Spleen (tissue), 11 donors: ENCODE measurements around the gene DNAJC27. TPM values are rescaled to one million over a fixed set of nuclear protein-coding genes. Genes with fewer than 3 reads are reported as not detected.

Source experiments
- DNase-seq: peaks from one replicate; pipeline ENCODE4 v3.0.0-alpha.2; 2020
- H3K27ac ChIP-seq, 8 donors: fragments of 200-600 bp; sonication (generic) in 7 of 8; 1 replicate in 4 of 8; 2 replicates in 4 of 8; pipeline versions ENCODE4 v1.5.0 to v1.8.0; 2016 to 2021; ENCODE audit warnings: inconsistent platforms in 4 of 8, mild to moderate bottlenecking in 4 of 8, moderate library complexity in 1 of 8
- H3K27me3 ChIP-seq, 7 donors: fragments of 200-600 bp; sonication (generic) in 6 of 7; replicated peaks in 1 of 7; 1 replicate in 4 of 7; 2 replicates in 3 of 7; pipeline versions ENCODE4 v1.5.0 to v1.8.0; 2016 to 2021; ENCODE audit warnings: inconsistent platforms in 3 of 7, mild to moderate bottlenecking in 1 of 7
- H3K36me3 ChIP-seq, 6 donors: fragments of 200-600 bp; sonication (generic) in 5 of 6; 1 replicate in 4 of 6; 2 replicates in 2 of 6; pipeline versions ENCODE4 v1.5.0 to v1.8.0; 2016 to 2021; ENCODE audit warnings: inconsistent platforms in 2 of 6
- H3K4me1 ChIP-seq, 6 donors: fragments of 200-600 bp; sonication (generic) in 5 of 6; 1 replicate in 3 of 6; 2 replicates in 3 of 6; pipeline versions ENCODE4 v1.5.0 to v1.8.0; 2016 to 2021; ENCODE audit warnings: inconsistent platforms in 3 of 6
- H3K4me3 ChIP-seq, 8 donors: fragments of 200-600 bp; sonication (generic) in 7 of 8; 1 replicate in 4 of 8; 2 replicates in 4 of 8; pipeline versions ENCODE4 v1.5.0 to v1.8.0; 2016 to 2021; ENCODE audit warnings: inconsistent platforms in 4 of 8, mild to moderate bottlenecking in 4 of 8, moderate library complexity in 2 of 8
- H3K9me3 ChIP-seq, 8 donors: fragments of 200-600 bp; sonication (generic) in 7 of 8; 1 replicate in 4 of 8; 2 replicates in 4 of 8; pipeline versions ENCODE4 v1.5.0 to v1.8.0; 2016 to 2021; ENCODE audit warnings: inconsistent platforms in 4 of 8
- CTCF ChIP-seq, 11 experiments: fragments of 200-600 bp in 7 of 11; fragments of 450-650 bp in 4 of 11; sonication (generic) in 4 of 11; IDR thresholded peaks in 8 of 11; conservative IDR thresholded peaks in 3 of 11; 1 replicate in 7 of 11; 2 replicates in 4 of 11; pipeline versions ENCODE4 v1.4.0 to v1.8.0; 2016 to 2021; ENCODE audit warnings: antibody characterized with exemption in 11 of 11, inconsistent platforms in 4 of 11, mild to moderate bottlenecking in 1 of 11
- POLR2A ChIP-seq, 3 donors: fragments of 450-650 bp; IDR thresholded peaks; one replicate each; pipeline ENCODE4 v1.5.1; 2017; ENCODE audit warnings: antibody characterized with exemption in 3 of 3, mild to moderate bottlenecking in 1 of 3
- POLR2AphosphoS5 ChIP-seq, 3 donors: sonication (generic); formaldehyde crosslinking; IDR thresholded peaks; one replicate each; pipeline ENCODE4 v1.5.1; 2017; ENCODE audit warnings: antibody characterized with exemption in 3 of 3
- WGBS, 5 donors: extraction: QIAGEN DNeasy Blood & Tissue Kit in 3 of 5; methylation state at CpG; one replicate each; pipeline versions ENCODE4 v1.1.5 to v1.1.7; 2013 to 2018; 5-methylcytosine and 5-hydroxymethylcytosine counted together
- intact Hi-C: fragments of 100-400 bp; cut with DNase I; formaldehyde crosslinking; loops from one replicate; pipeline ENCODE4 v1.15.0; 2023; ENCODE audit warnings: low total_unique reads
- polyA plus RNA-seq, 3 donors: library from polyadenylated mRNA; stranded (reverse); fragments of 200-250 nt; gene quantifications; one replicate each; pipeline ENCODE4 v1.2.1, GENCODE V29; 2013
- total RNA-seq, 7 donors: library from RNA; depleted of rRNA in 3 of 7; stranded (reverse); fragments of >200 nt in 3 of 7; fragmentation: NEBNext Ultra II Directional in 4 of 7; extraction: Animal tissue kit (Norgen Biotek cat#: 25700) in 4 of 7; gene quantifications; one replicate each; pipeline versions ENCODE4 v1.1.0 to v1.2.1, GENCODE V29; 2016 to 2021
- donor health status: healthy with polysubstance abuse.
- donor health status: DM: no; HTN: no; CAD: no; lungs with moderate emphysema.
- donor health status: DM: no; HTN: no; CAD: no.
- donor health status: Bipolar disorder and iron deficiency.
- donor health status: healthy.
- donor health status: DM: no; HTN: no; CAD: no.
- donor health status: DM: yes; HTN: yes; CAD: no.

Gene DNAJC27
- total and polyA plus RNA-seq, 10 donors = 1.7 to 10.5 (median 6.9) TPM

- WGBS, 5 donors = 44 to 54% (median 47%) methylated on average over 11 of the region's 11 CpGs
- H3K36me3 ChIP-seq = no peaks in the 10 kb centered on the region
- H3K4me3 ChIP-seq = no peak overlapping the region
- TF ChIP-seq POLR2AphosphoS5 (IDR thresholded peaks at IDR 0.05) (no peak), CTCF (IDR thresholded peaks at IDR 0.05 in 8 of 11, conservative IDR thresholded peaks at IDR 0.05 in 3 of 11) (no peak), POLR2A (IDR thresholded peaks at IDR 0.05) (no peak)
- no peaks in the 10 kb centered on the region for H3K27me3 ChIP-seq
- no peak for DNase-seq
- H3K27ac ChIP-seq = no peak overlapping the region
- intact Hi-C loops = no loop called here
- H3K9me3 ChIP-seq = no peaks in the 10 kb centered on the region
- no peaks in the 10 kb centered on the region for H3K4me1 ChIP-seq
These were observed 38.2 kb upstream of the DNAJC27 start for GRCh38 chr2:25009954-25010353.

GRCh38 chr2:25002066-25002465 lies 30.3 kb upstream of the DNAJC27 start:
- Histone ChIP-seq H3K27ac (no peak overlapping the region), H3K4me3 (no peak overlapping the region), H3K9me3 (no peaks in the 10 kb centered on the region), H3K36me3 (no peaks in the 10 kb centered on the region), H3K27me3 (no peaks in the 10 kb centered on the region), H3K4me1 (peaks cover 0 to 11% (median 0%) of the 10 kb centered on the region in 6 donors)
- no peak for DNase-seq
- TF ChIP-seq POLR2AphosphoS5 (IDR thresholded peaks at IDR 0.05) = no peak
- TF ChIP-seq CTCF (IDR thresholded peaks at IDR 0.05 in 8 of 11, conservative IDR thresholded peaks at IDR 0.05 in 3 of 11) = no peak
- TF ChIP-seq POLR2A (IDR thresholded peaks at IDR 0.05) = no peak
- intact Hi-C loops = no loop called here
- 59 to 89% (median 72%) methylated on average over 1 of the region's 1 CpG for WGBS, 5 donors

- no peak for DNase-seq
- H3K36me3 ChIP-seq = no peaks in the 10 kb centered on the region
- no peaks in the 10 kb centered on the region for H3K27me3 ChIP-seq
- intact Hi-C loops = no loop called here
- no peak overlapping the region for H3K4me3 ChIP-seq
- 70 to 83% (median 76%) methylated on average over 7 of the region's 7 CpGs for WGBS, 5 donors
- H3K27ac ChIP-seq = no peak overlapping the region
- no peak for TF ChIP-seq POLR2A (IDR thresholded peaks at IDR 0.05)
- TF ChIP-seq CTCF (IDR thresholded peaks at IDR 0.05 in 8 of 11, conservative IDR thresholded peaks at IDR 0.05 in 3 of 11) = no peak
- TF ChIP-seq POLR2AphosphoS5 (IDR thresholded peaks at IDR 0.05) = no peak
- no peaks in the 10 kb centered on the region for H3K9me3 ChIP-seq
- peaks cover 0 to 11% (median 0%) of the 10 kb centered on the region in 6 donors for H3K4me1 ChIP-seq
These were observed 29.5 kb upstream of the DNAJC27 start for GRCh38 chr2:25001325-25001637.

- no peak for DNase-seq
- H3K36me3 ChIP-seq = no peaks in the 10 kb centered on the region
- H3K27me3 ChIP-seq = no peaks in the 10 kb centered on the region
- no peak overlapping the region for H3K4me3 ChIP-seq
- intact Hi-C loops = no loop called here
- no peak overlapping the region for H3K27ac ChIP-seq
- H3K9me3 ChIP-seq = no peaks in the 10 kb centered on the region
- TF ChIP-seq POLR2A (IDR thresholded peaks at IDR 0.05) = no peak
- no peak for TF ChIP-seq CTCF (IDR thresholded peaks at IDR 0.05 in 8 of 11, conservative IDR thresholded peaks at IDR 0.05 in 3 of 11)
- peaks cover 0 to 11% (median 0%) of the 10 kb centered on the region in 6 donors for H3K4me1 ChIP-seq
- 60 to 82% (median 73%) methylated on average over 6 of the region's 6 CpGs for WGBS, 5 donors
These were observed 29.0 kb upstream of the DNAJC27 start for GRCh38 chr2:25000503-25001324.
